GM12873 (cell line): Measurements from ENCODE around the gene MTFR1L.

Experiments used
- CTCF ChIP-seq: IDR thresholded peaks from 2 replicates; pipeline ENCODE4 v1.5.1; 2012; ENCODE audit warnings: low read depth, mild to moderate bottlenecking, moderate library complexity, low read length, control low read depth; ENCODE audit not compliant: insufficient read depth; ENCODE audit errors: missing control alignments

Gene MTFR1L

GRCh38 chr1:25870614-25871013, 50.9 kb downstream of the MTFR1L start:
- no peak for TF ChIP-seq CTCF

- TF ChIP-seq CTCF: no peak
These were observed 51.4 kb downstream of the MTFR1L start for GRCh38 chr1:25871086-25871703.

GRCh38 chr1:25871704-25872494, 52.1 kb downstream of the MTFR1L start:
- no peak for TF ChIP-seq CTCF

- no peak for TF ChIP-seq CTCF
These were observed 53.0 kb downstream of the MTFR1L start for GRCh38 chr1:25872713-25873112.

GRCh38 chr1:25873120-25873519, 53.4 kb downstream of the MTFR1L start:
- TF ChIP-seq CTCF: peak; percentile 11

GRCh38 chr1:25874209-25874608, 54.5 kb downstream of the MTFR1L start:
- no peak for TF ChIP-seq CTCF

GRCh38 chr1:25874635-25875153, 54.9 kb downstream of the MTFR1L start:
- no peak for TF ChIP-seq CTCF
